Measurements from ENCODE around the gene DNAJB2.
"Not testable (repeated sequence)": the region's sequence is repeated elsewhere in the genome, so short reads cannot be mapped to it uniquely, and the experiment has no call there.

Gene DNAJB2

DNA sequence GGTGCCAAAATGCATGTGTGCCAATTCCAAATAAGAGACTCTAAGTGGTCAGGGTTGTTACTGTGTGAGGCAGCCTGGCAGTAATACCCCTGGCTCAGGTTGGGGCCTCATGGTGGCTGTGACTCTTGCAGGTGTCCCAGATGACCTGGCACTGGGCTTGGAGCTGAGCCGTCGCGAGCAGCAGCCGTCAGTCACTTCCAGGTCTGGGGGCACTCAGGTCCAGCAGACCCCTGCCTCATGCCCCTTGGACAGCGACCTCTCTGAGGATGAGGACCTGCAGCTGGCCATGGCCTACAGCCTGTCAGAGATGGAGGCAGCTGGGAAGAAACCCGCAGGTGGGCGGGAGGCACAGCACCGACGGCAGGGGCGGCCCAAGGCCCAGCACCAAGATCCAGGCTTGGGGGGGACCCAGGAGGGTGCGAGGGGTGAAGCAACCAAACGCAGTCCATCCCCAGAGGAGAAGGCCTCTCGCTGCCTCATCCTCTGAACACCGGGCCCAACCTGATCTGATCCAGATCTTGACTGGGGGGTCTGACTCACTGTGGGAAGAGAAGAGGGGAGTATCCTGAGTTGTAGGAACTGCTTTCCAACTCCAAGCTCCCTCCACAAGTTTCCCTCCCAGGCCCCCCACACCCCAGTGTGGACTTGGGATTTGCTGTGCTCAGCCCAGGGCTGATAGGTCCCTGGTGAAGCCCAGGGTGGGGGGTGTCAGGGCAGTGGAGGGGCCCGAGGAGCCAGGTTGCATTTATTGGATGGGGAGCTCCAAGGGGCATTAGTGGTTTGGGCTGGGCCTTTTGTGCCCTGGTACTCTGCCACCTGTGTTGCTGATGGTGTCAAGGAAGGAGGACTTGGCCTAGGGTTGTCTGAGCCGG lies 5.6 kb downstream of the DNAJB2 start:
- peaks cover 4% of the 10 kb centered on the region for H3K36me3 ChIP-seq (ENCODE audit: control insufficient read depth, insufficient read depth, low read length)
- 96 to 97% methylated on average over 16 of the region's 16 CpGs for WGBS, 2 experiments
- no peak overlapping the region for H3K4me3 ChIP-seq (ENCODE audit: insufficient read depth, low read depth, low read length)
- no peaks in the 10 kb centered on the region for H3K9me3 ChIP-seq (ENCODE audit: control insufficient read depth, low read length)
- H3K27me3 ChIP-seq (ENCODE audit: control insufficient read depth, insufficient read depth, low read length, poor library complexity, severe bottlenecking), result no peaks in the 10 kb centered on the region
- no peak overlapping the region for H3K27ac ChIP-seq (ENCODE audit: insufficient read depth, low read depth, low read length, poor library complexity, severe bottlenecking)
- H3K4me1 ChIP-seq (ENCODE audit: control insufficient read depth, insufficient read depth, low read length), result peaks cover 11% of the 10 kb centered on the region

DNA sequence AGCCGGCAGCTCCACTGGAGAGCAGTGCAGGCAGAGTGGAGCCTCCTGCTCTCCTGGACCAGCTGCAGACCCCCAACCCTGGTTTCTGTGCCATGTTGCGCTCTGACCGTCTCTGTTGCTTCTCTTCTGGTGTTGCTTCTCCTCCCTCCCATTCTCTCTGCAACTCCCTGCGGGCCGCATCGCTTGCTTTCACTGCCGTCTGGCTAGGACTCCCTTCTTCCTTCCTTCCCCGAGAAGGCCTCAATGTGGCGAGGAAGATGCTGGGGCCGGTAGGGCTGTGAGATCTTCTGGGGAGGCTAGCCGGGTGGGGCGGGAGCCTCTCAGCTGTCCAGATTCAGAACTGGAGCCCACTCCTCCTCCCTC lies 6.2 kb downstream of the DNAJB2 start:
- H3K36me3 ChIP-seq (ENCODE audit: control insufficient read depth, insufficient read depth, low read length), result peaks cover 4% of the 10 kb centered on the region
- no peak overlapping the region for H3K27ac ChIP-seq (ENCODE audit: insufficient read depth, low read depth, low read length, poor library complexity, severe bottlenecking)
- 96% methylated on average over 12 of the region's 12 CpGs for WGBS, 2 experiments
- no peaks in the 10 kb centered on the region for H3K27me3 ChIP-seq (ENCODE audit: control insufficient read depth, insufficient read depth, low read length, poor library complexity, severe bottlenecking)
- no peaks in the 10 kb centered on the region for H3K9me3 ChIP-seq (ENCODE audit: control insufficient read depth, low read length)
- H3K4me3 ChIP-seq (ENCODE audit: insufficient read depth, low read depth, low read length), result no peak overlapping the region
- peaks cover 8% of the 10 kb centered on the region for H3K4me1 ChIP-seq (ENCODE audit: control insufficient read depth, insufficient read depth, low read length)

DNA sequence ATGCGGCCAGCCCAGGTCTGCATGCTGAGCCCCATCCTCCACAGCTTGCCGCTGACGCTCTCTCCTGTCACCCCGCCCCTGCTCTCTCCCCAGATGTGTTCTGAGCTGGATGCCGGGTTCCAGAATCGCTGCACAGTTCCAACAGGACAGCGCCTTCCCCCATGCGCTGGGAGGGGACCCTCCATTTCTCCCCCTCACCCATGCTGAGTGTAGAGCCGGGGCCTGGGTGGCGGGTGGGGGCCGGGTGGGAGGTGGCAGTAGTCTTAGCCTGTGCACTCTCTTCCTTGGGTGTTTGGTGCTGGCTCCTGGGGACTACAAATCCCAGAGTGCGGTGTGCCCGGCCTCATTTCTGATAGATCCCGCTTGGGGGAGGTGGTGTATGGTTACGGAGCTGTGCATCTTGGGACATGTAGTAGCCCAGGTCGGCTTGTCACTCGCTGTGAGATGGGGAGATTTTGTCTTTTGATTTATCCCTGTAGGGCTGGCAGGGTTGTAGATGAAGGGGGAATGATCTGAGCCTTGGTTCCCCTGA lies 6.8 kb downstream of the DNAJB2 start:
- Histone ChIP-seq H3K4me3 (ENCODE audit: insufficient read depth, low read depth, low read length) (no peak overlapping the region), H3K27ac (ENCODE audit: insufficient read depth, low read depth, low read length, poor library complexity, severe bottlenecking) (no peak overlapping the region), H3K4me1 (ENCODE audit: control insufficient read depth, insufficient read depth, low read length) (peaks cover 8% of the 10 kb centered on the region), H3K27me3 (ENCODE audit: control insufficient read depth, insufficient read depth, low read length, poor library complexity, severe bottlenecking) (no peaks in the 10 kb centered on the region), H3K36me3 (ENCODE audit: control insufficient read depth, insufficient read depth, low read length) (peaks cover 4% of the 10 kb centered on the region), H3K9me3 (ENCODE audit: control insufficient read depth, low read length) (no peaks in the 10 kb centered on the region)
- 55 to 62% methylated on average over 17 of the region's 17 CpGs for WGBS, 2 experiments

DNA sequence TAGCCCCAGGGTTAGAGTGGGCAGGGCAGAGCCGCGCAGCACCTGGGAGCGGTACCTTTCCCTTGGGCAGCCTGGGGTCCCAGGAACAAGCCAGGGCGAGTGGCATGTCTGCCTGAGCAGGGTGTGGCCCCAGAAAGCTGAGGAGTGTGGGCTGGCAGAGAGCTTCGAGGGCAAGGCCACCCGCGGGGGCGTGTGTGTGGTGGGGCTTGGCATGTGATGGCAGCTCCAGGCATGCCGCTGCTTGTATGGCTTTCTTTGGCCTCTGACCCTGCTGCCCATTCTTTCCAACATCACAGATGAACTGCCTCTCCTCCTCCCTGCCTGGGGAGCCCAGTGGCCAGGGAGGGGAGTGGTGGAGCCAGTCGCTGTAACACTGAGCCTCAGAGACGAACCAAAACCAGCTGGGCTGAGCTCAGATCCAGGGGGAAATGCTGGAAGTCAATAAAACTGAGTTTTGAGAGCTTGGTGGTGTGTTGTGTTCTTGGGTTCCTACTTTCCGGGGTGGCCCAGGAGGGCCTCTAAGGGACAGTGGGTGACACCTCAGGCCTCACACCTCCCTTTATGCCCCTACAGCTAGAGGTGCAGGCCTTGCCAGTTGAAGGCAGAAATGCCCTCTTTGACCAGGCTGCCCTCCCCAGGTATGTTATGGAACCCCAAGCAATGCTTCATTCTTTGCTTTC lies 7.4 kb downstream of the DNAJB2 start:
- peaks cover 3% of the 10 kb centered on the region for H3K36me3 ChIP-seq (ENCODE audit: control insufficient read depth, insufficient read depth, low read length)
- no peaks in the 10 kb centered on the region for H3K9me3 ChIP-seq (ENCODE audit: control insufficient read depth, low read length)
- no peak overlapping the region for H3K4me3 ChIP-seq (ENCODE audit: insufficient read depth, low read depth, low read length)
- H3K27me3 ChIP-seq (ENCODE audit: control insufficient read depth, insufficient read depth, low read length, poor library complexity, severe bottlenecking), result no peaks in the 10 kb centered on the region
- H3K4me1 ChIP-seq (ENCODE audit: control insufficient read depth, insufficient read depth, low read length), result peaks cover 8% of the 10 kb centered on the region
- no peak overlapping the region for H3K27ac ChIP-seq (ENCODE audit: insufficient read depth, low read depth, low read length, poor library complexity, severe bottlenecking)
- 87 to 92% methylated on average over 12 of the region's 12 CpGs for WGBS, 2 experiments

DNA sequence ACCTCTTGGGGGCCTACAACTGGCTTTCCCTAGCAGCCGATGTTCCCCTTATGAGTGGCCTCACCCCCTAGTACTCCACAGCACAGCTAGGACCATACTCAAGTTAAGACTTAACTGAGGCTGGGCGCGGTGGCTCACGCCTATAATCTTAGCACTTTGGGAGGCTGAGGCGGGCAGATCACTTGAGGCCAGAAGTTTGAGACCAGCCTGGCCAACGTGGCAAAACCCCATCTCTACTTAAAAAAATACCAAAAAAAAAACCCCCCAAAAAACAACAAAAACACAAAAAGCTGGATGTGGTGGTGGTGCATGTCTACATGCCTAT lies 7.9 kb downstream of the DNAJB2 start:
- not testable (repeated sequence) for H3K36me3 ChIP-seq (ENCODE audit: control insufficient read depth, insufficient read depth, low read length); H3K27me3 ChIP-seq (ENCODE audit: control insufficient read depth, insufficient read depth, low read length, poor library complexity, severe bottlenecking); H3K4me1 ChIP-seq (ENCODE audit: control insufficient read depth, insufficient read depth, low read length); H3K9me3 ChIP-seq (ENCODE audit: control insufficient read depth, low read length); H3K4me3 ChIP-seq (ENCODE audit: insufficient read depth, low read depth, low read length); H3K27ac ChIP-seq (ENCODE audit: insufficient read depth, low read depth, low read length, poor library complexity, severe bottlenecking)
- WGBS, 2 experiments, result 89 to 94% methylated on average over 5 to 6 of the region's 6 CpGs

DNA sequence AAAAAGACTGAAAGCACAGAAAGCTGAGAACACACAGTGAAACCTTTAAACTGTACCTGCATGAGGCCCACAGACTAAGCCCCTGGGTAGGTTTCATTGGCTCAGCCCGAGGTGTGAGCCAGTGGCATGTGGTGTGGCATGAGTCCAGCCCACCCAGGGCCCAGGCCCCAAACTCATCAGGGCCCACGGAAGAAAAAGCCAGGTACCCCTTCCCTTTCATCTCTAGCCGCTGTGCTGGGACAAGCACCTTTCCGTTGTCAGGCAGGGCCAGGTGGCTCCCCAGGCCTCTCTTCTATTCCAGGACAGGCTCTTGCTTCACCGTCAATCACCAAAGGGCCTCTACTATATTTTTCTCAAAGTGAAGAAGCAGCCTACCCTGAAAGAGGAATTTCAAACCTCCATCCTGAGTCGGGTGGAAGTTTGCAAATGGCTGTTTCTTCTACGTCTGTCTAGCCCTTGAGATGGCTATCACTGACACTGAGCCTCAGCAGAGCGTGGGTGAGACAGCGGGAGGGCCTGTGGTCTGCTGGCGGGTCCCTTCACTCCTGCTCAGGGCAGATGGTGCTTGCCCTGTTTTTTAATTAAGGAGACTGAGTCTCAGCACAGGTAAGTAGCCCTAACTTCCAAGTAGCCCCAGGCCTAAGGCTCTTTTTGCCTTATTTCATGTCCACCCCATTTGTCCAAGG lies 8.6 kb downstream of the DNAJB2 start:
- Histone ChIP-seq H3K27me3 (ENCODE audit: control insufficient read depth, insufficient read depth, low read length, poor library complexity, severe bottlenecking) (no peaks in the 10 kb centered on the region), H3K27ac (ENCODE audit: insufficient read depth, low read depth, low read length, poor library complexity, severe bottlenecking) (no peak overlapping the region), H3K9me3 (ENCODE audit: control insufficient read depth, low read length) (no peaks in the 10 kb centered on the region), H3K4me3 (ENCODE audit: insufficient read depth, low read depth, low read length) (no peak overlapping the region), H3K4me1 (ENCODE audit: control insufficient read depth, insufficient read depth, low read length) (peaks cover 8% of the 10 kb centered on the region), H3K36me3 (ENCODE audit: control insufficient read depth, insufficient read depth, low read length) (no peaks in the 10 kb centered on the region)
- 91 to 93% methylated on average over 10 of the region's 10 CpGs for WGBS, 2 experiments

DNA sequence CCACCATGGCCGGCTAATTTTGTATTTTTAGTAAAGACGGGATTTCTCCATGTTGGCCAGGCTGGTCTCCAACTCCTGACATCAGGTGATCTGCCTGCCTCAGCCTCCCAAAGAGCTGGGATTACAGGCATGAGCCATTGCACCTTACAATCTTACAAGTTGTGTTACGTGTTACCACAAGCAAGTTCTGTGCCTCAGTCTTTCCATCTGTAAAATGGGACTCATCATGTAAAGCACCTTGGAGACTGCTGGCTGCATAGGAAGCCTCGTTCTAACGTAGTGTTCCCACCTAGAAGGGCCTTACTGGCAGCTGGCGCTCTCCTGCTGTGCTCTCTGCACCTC lies 10.0 kb downstream of the DNAJB2 start:
- Histone ChIP-seq H3K4me1 (ENCODE audit: control insufficient read depth, insufficient read depth, low read length) (peaks cover 11% of the 10 kb centered on the region), H3K4me3 (ENCODE audit: insufficient read depth, low read depth, low read length) (no peak overlapping the region), H3K36me3 (ENCODE audit: control insufficient read depth, insufficient read depth, low read length) (no peaks in the 10 kb centered on the region), H3K27me3 (ENCODE audit: control insufficient read depth, insufficient read depth, low read length, poor library complexity, severe bottlenecking) (peaks cover 7% of the 10 kb centered on the region), H3K27ac (ENCODE audit: insufficient read depth, low read depth, low read length, poor library complexity, severe bottlenecking) (no peak overlapping the region), H3K9me3 (ENCODE audit: control insufficient read depth, low read length) (no peaks in the 10 kb centered on the region)
- 86% methylated on average over 6 of the region's 6 CpGs for WGBS, 2 experiments

DNA sequence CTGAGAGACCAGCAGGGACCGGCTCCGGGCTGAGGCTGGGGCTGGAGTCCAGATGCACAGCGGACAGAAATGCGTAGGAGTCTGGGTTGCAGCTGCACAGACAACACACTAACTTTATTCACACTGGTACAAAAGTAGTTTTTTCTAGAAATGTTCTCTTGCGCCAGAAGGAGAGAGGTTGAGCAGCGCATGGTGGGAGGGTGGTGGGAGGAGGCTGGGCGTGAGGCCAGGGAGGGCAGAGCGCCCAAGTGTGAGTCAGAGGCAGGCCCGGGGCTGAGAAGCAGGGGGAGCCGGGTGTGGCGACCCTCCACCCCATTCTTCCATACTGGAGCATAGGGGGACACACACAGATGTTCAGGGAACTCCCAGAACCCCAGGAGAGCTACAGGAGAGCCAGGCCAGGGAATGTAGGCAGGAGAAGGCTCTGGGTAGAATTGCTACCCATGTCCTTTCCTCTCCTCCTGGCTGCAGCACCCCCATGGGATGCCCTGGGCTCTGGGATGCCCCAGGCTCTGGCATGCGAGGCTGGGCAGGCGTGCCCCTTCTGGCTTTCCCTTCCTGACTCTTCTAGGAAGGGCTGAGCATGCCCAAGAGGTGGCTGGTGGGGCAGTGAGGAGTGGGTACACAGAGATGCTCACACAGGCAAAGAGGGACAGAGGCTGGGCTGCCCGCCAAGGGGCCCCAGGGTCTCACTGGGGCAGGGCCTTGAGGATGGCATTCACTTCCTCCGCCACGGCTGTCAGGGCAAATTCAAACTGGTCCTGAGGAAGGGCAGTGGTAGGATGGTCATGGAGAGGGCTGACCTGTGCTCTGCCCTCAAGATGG lies 10.6 kb downstream of the DNAJB2 start:
- 88% methylated on average over 16 of the region's 16 CpGs for WGBS, 2 experiments
- Histone ChIP-seq H3K4me3 (ENCODE audit: insufficient read depth, low read depth, low read length) (no peak overlapping the region), H3K4me1 (ENCODE audit: control insufficient read depth, insufficient read depth, low read length) (peaks cover 14% of the 10 kb centered on the region), H3K27ac (ENCODE audit: insufficient read depth, low read depth, low read length, poor library complexity, severe bottlenecking) (no peak overlapping the region), H3K27me3 (ENCODE audit: control insufficient read depth, insufficient read depth, low read length, poor library complexity, severe bottlenecking) (peaks cover 8% of the 10 kb centered on the region), H3K36me3 (ENCODE audit: control insufficient read depth, insufficient read depth, low read length) (no peaks in the 10 kb centered on the region), H3K9me3 (ENCODE audit: control insufficient read depth, low read length) (no peaks in the 10 kb centered on the region)

DNA sequence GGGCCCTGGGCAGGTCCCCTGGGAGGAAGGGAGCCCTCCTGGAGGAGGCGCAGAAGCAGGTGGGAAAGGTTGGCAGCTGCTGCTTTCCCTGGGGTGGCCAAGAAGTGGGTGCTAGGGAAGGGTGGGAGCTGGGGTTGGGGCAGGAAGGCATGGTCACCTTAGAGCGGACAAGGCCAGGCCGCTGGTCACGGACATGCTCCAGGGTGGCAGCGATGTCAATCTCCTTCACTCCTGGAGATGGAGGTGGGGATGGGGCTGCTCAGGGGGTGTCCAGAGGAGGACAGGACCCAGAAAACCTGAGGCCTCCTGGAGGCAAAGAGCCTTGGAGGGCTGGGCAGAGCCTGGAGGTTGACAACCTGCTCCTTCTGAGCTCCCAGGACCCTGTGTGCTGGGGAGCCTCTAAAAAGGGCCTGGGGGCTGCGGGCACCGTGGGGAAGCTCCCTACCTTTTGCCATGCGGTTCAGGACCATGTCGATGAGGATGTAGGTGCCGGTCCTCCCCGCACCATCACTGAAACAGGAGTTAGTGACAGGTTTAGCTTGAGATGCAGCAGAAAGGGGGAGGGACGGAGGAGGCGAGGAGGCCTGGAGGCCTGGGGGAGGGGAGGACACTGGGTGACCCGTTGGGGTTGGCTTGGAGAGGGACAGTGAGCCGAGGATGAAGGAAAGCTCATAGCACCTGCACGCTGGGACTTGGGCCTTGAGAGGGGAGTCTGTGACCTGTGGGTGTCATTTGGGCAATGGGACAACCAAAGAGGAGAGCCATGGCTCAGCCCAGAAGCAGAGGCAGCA lies 11.4 kb downstream of the DNAJB2 start:
- no peaks in the 10 kb centered on the region for H3K9me3 ChIP-seq (ENCODE audit: control insufficient read depth, low read length)
- H3K27me3 ChIP-seq (ENCODE audit: control insufficient read depth, insufficient read depth, low read length, poor library complexity, severe bottlenecking), result peaks cover 16% of the 10 kb centered on the region
- H3K4me1 ChIP-seq (ENCODE audit: control insufficient read depth, insufficient read depth, low read length), result peaks cover 14% of the 10 kb centered on the region
- 91 to 92% methylated on average over 16 of the region's 16 CpGs for WGBS, 2 experiments
- H3K36me3 ChIP-seq (ENCODE audit: control insufficient read depth, insufficient read depth, low read length), result no peaks in the 10 kb centered on the region
- H3K4me3 ChIP-seq (ENCODE audit: insufficient read depth, low read depth, low read length), result no peak overlapping the region
- H3K27ac ChIP-seq (ENCODE audit: insufficient read depth, low read depth, low read length, poor library complexity, severe bottlenecking), result no peak overlapping the region

Measured in ectodermal cell (in vitro differentiated cells).